GM12878 (cell line): ENCODE measurements around the gene TRPM7. TPM values are rescaled to one million over a fixed set of nuclear protein-coding genes. Genes with fewer than 3 reads are reported as not detected.

Experiments used
- ATAC-seq: fragments of 200-7000 bp; cut with Tn5 transposase; 3 replicates; pipeline ENCODE4 v1.9.1; 2020; ENCODE audit warnings: mild to moderate bottlenecking, moderate library complexity
- BruUV-seq: library from RNA; stranded (reverse); fragments of 400-500 nt; replicated peaks from 2 replicates; lab custom pipeline; 2021; lab: Mats Ljungman, UMichigan
- CTCF ChIA-PET: fragments of 300-600 bp; sonication (Branson Sonifier 250); formaldehyde crosslinking; extraction: SDS; loops from one replicate; lab custom pipeline; 2021; ENCODE audit warnings: inconsistent platforms; lab: Yijun Ruan, JAX
- POLR2A ChIA-PET: fragments of 350-600 bp; formaldehyde crosslinking; extraction: SDS; loops from one replicate; lab custom pipeline; 2021; ENCODE audit warnings: inconsistent platforms; lab: Charles Lee
- RAD21 ChIA-PET: fragments of 300-600 bp; sonication (Branson Sonifier 250); formaldehyde crosslinking; loops from one replicate; lab custom pipeline; 2023; ENCODE audit warnings: antibody characterized with exemption; ENCODE audit not compliant: unreplicated experiment; lab: Charles Lee
- SMC1A ChIA-PET: fragments of 300-600 bp; sonication (Branson Sonifier 250); formaldehyde crosslinking; loops from one replicate; lab custom pipeline; 2023; ENCODE audit not compliant: unreplicated experiment, uncharacterized antibody; lab: Charles Lee
- DNase-seq: peaks from one replicate; pipeline ENCODE4 v3.0.0-alpha.2; 2011; ENCODE audit warnings: low read depth, low spot score
- FAIRE-seq: peaks from 3 replicates; lab custom pipeline; 2011; peaks lifted over from hg19 to GRCh38; lab: Jason Lieb, UNC
- H2AFZ ChIP-seq: 2 replicates; pipeline ENCODE4 v1.6.0; 2011; ENCODE audit warnings: low read depth, low read length, control low read depth; ENCODE audit not compliant: control insufficient read depth
- H3K27ac ChIP-seq: 2 replicates; pipeline ENCODE4 v1.5.1; 2011; ENCODE audit warnings: control low read depth; ENCODE audit not compliant: control insufficient read depth, insufficient read depth
- H3K27me3 ChIP-seq, 2 experiments: replicated peaks in 1 of 2; 2 replicates each; pipeline versions ENCODE4 v1.6.0 to v1.6.1; 2011; ENCODE audit warnings: low read length in 1 of 2; ENCODE audit not compliant: control insufficient read depth in 2 of 2, insufficient read depth in 2 of 2
- H3K36me3 ChIP-seq, 2 experiments: 2 replicates each; pipeline ENCODE4 v1.5.1; 2011; ENCODE audit warnings: low read length in 1 of 2; ENCODE audit not compliant: control insufficient read depth in 2 of 2, insufficient read depth in 2 of 2
- H3K4me1 ChIP-seq: 2 replicates; pipeline ENCODE4 v1.6.1; 2011; ENCODE audit warnings: mild to moderate bottlenecking, low read length, moderate library complexity, mixed read lengths; ENCODE audit not compliant: control insufficient read depth, insufficient read depth
- H3K4me2 ChIP-seq: 2 replicates; pipeline ENCODE4 v1.6.0; 2011; ENCODE audit warnings: control low read depth; ENCODE audit not compliant: control insufficient read depth, insufficient read depth
- H3K4me3 ChIP-seq: fragments of 200-600 bp; sonication (generic); 2 replicates; pipeline ENCODE4 v1.5.1; 2016
- H3K79me2 ChIP-seq: 2 replicates; pipeline ENCODE4 v1.6.0; 2011; ENCODE audit warnings: low read length; ENCODE audit not compliant: control insufficient read depth, insufficient read depth
- H3K9ac ChIP-seq: 2 replicates; pipeline ENCODE4 v1.8.0; 2011; ENCODE audit warnings: low read length, control low read depth, mixed read lengths; ENCODE audit not compliant: control insufficient read depth, insufficient read depth
- H3K9me3 ChIP-seq: replicated peaks from 3 replicates; pipeline ENCODE4 v1.5.1; 2011; ENCODE audit warnings: mild to moderate bottlenecking, low read length; ENCODE audit not compliant: control insufficient read depth, insufficient read depth
- H4K20me1 ChIP-seq: 2 replicates; pipeline ENCODE4 v1.6.0; 2011; ENCODE audit not compliant: control insufficient read depth, insufficient read depth
- CBX5 ChIP-seq: sonication (generic); IDR thresholded peaks from 2 replicates; pipeline ENCODE4 v1.6.1; 2016; ENCODE audit warnings: low read depth, moderate library complexity, mild to moderate bottlenecking, inconsistent platforms
- RBBP5 ChIP-seq: fragments of 200-600 bp; sonication (generic); conservative IDR thresholded peaks from 2 replicates; pipeline ENCODE4 v1.6.1; 2016
- RUNX3 ChIP-seq: IDR thresholded peaks from 2 replicates; pipeline ENCODE4 v1.6.1; 2012; ENCODE audit warnings: low read length, inconsistent platforms
- WGBS: methylation state at CpG from one replicate; pipeline ENCODE4 v1.1.6; 2016; ENCODE audit warnings: low lambda C conversion rate; ENCODE audit not compliant: insufficient replicate concordance, insufficient coverage; ENCODE audit errors: missing lambda C conversion rate; 5-methylcytosine and 5-hydroxymethylcytosine counted together
- in situ Hi-C: fragments of 300-500 bp; cut with MboI; formaldehyde crosslinking; loops from 9 replicates; pipeline ENCODE4 v1.14.3; 2018; ENCODE audit warnings: mixed read lengths
- intact Hi-C: fragments of 100-400 bp; cut with micrococcal nuclease; formaldehyde crosslinking; loops from one replicate; pipeline ENCODE4 v1.14.2; 2022; ENCODE audit not compliant: unreplicated experiment
- polyA plus RNA-seq, 11 experiments: library from polyadenylated mRNA; depleted of rRNA in 4 of 11; unstranded in 6 of 11; stranded (reverse) in 5 of 11; fragments of >200 nt; fragmentation: Nextera tagmentation in 4 of 11; fragmentation: Illumina TruSeq in 1 of 11; extraction: Ambion mirVana in 4 of 11; extraction: Trizol in 1 of 11; gene quantifications; 1 replicate in 1 of 11; 2 replicates in 10 of 11; pipeline versions ENCODE4 v1.2.1 to v1.2.3, GENCODE V29; 2011 to 2016; ENCODE audit warnings: inconsistent platforms in 2 of 11, missing spikeins in 2 of 11, low read depth in 1 of 11
- total RNA-seq, 4 experiments: library from RNA; depleted of rRNA in 3 of 4; stranded (reverse); fragments of >200 nt in 3 of 4; fragmentation: Illumina TruSeq in 1 of 4; extraction: Trizol in 1 of 4; gene quantifications; 2 replicates each; pipeline versions ENCODE4 v1.2.1 to v1.2.3, GENCODE V29; 2013 to 2021

TRPM7 gene
- total and polyA plus RNA-seq, 10 of the 15 experiments (the other 5 are each of a cell fraction or from before 2014, with no cell fraction given): 4.5 to 49.7 (median 22.5) TPM

GRCh38 chr15:50562735-50563640 lies 123.6 kb downstream of the TRPM7 start:
- TSS peak; percentile 8 for BruUV-seq
- SMC1A ChIA-PET: interaction anchor here (1.2 to 2.0 kb wide), 2 partner anchors 10 to 17 kb away, joined by 3 to 4 read pairs; no protein-coding TSS in a partner anchor
- H3K9ac ChIP-seq: no peak overlapping the region
- H4K20me1 ChIP-seq: no peaks in the 10 kb centered on the region
- peaks cover 5% of the 10 kb centered on the region; the same call in 1 of the 2 replicates for H3K4me1 ChIP-seq
- RAD21 ChIA-PET: no interaction called here
- H3K27me3 ChIP-seq: no peaks in the 10 kb centered on the region
- no peak overlapping the region for H2AFZ ChIP-seq
- no peak overlapping the region for H3K4me2 ChIP-seq
- no peaks in the 10 kb centered on the region for H3K9me3 ChIP-seq
- POLR2A ChIA-PET: interaction anchor here (0.5 kb wide), 1 partner anchor 113 kb away, joined by 9 read pairs; no protein-coding TSS in a partner anchor
- CTCF ChIA-PET: interaction anchor here (0.7 to 1.1 kb wide), 4 partner anchors 9 to 131 kb away, joined by 3 read pairs; no protein-coding TSS in a partner anchor
- no peak overlapping the region for H3K4me3 ChIP-seq
- no peak for ATAC-seq
- 51% methylated on average over 4 of the region's 4 CpGs for whole genome bisulfite sequencing
- peaks cover 0 to 28% of the 10 kb centered on the region in 2 experiments; a peak in 3 of 4 replicates for H3K36me3 ChIP-seq
- peak; percentile 13 for FAIRE-seq
- in situ Hi-C loops (no loop called here), intact Hi-C loops (no loop called here)
- no peak for DNase-seq
- TF ChIP-seq RUNX3 (peak; percentile 67), CBX5 (no peak)
- TF ChIP-seq, all 136 proteins: peak for 1
- no peaks in the 10 kb centered on the region for H3K79me2 ChIP-seq
- H3K27ac ChIP-seq: no peak overlapping the region

DNA sequence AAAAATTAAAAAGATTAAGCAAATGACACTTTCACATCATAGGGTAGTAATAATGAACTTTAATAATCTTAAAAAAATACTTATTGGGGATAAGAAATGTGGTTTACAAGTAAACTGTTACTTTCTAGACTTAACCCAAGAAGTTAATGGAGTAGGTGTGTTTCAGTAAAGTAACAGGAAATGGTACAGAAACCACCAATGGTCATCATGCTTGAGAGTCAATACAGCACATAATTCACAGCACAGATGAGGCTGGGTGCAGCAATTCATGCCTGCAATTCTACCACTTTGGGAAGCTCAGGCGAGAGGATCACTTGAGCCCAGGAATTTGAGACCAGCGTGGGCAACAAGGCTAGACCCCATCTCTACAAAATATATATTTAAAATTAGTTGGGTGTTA lies 128.6 kb downstream of the TRPM7 start:
- intact Hi-C loops: no loop called here
- Histone ChIP-seq H3K4me2 (no peak overlapping the region), H3K9ac (no peak overlapping the region), H3K36me3 (peaks cover 0 to 16% of the 10 kb centered on the region in 2 experiments; a peak in 2 of 4 replicates), H3K4me3 (no peak overlapping the region), H3K27me3 (no peaks in the 10 kb centered on the region), H3K9me3 (no peaks in the 10 kb centered on the region), H3K27ac (no peak overlapping the region), H2AFZ (no peak overlapping the region), H4K20me1 (no peaks in the 10 kb centered on the region), H3K79me2 (no peaks in the 10 kb centered on the region), H3K4me1 (peaks cover 5% of the 10 kb centered on the region; the same call in 1 of the 2 replicates)
- ATAC-seq (peak; percentile 53; the same call in 2 of the 3 replicates), FAIRE-seq (peak; percentile 84), DNase-seq (no peak)
- ChIA-PET SMC1A (interaction anchor here (0.6 to 1.5 kb wide), 3 partner anchors 9 to 74 kb away, joined by 3 to 5 read pairs (median 3); no protein-coding TSS in a partner anchor), POLR2A (no interaction called here), RAD21 (no interaction called here), CTCF (interaction anchor here (0.9 kb wide), 1 partner anchor 11 kb away, joined by 4 read pairs; no protein-coding TSS in a partner anchor)
- WGBS: 94% methylated on average over 2 of the region's 2 CpGs
- 0 out of 2 replicates have a peak, but pooled peaks have one; percentile 21 for TF ChIP-seq RUNX3
- no peak for TF ChIP-seq RBBP5
- in situ Hi-C loops: no loop called here
- no TSS peak for BruUV-seq
